Brain microvascular endothelial cell (primary cell): ENCODE results near the gene DAGLA.

Experiments used
- DNase-seq: peaks from one replicate; pipeline ENCODE4 v3.0.0-alpha.2; 2020
- H3K27ac ChIP-seq: fragments of 250-450 bp; sonication (Bioruptor Pico); 2 replicates; pipeline ENCODE4 v1.5.1; 2020; ENCODE audit warnings: mild to moderate bottlenecking, moderate library complexity
- H3K27me3 ChIP-seq: fragments of 250-450 bp; sonication (Bioruptor Pico); replicated peaks from 2 replicates; pipeline ENCODE4 v1.5.1; 2020; ENCODE audit warnings: mild to moderate bottlenecking
- H3K36me3 ChIP-seq: fragments of 250-450 bp; sonication (Bioruptor Pico); replicated peaks from 2 replicates; pipeline ENCODE4 v1.5.1; 2020; ENCODE audit warnings: mild to moderate bottlenecking
- H3K4me3 ChIP-seq: 2 replicates; pipeline ENCODE4 v1.5.1; 2011; ENCODE audit warnings: low read depth, mild to moderate bottlenecking, control low read depth, low read length, moderate library complexity
- CTCF ChIP-seq: IDR thresholded peaks from 2 replicates; pipeline ENCODE4 v1.5.1; 2011; ENCODE audit warnings: low read depth, mild to moderate bottlenecking, moderate library complexity, low read length, control low read depth, inconsistent platforms; ENCODE audit errors: missing control alignments
- in situ Hi-C: cut with HindIII; loops from 2 replicates; pipeline ENCODE4 v1.10.0; 2017; ENCODE audit warnings: low sequenced_read_pairs, low pct_ligation_motif_present

DAGLA gene

GRCh38 chr11:61783717-61784505, 103.7 kb downstream of the DAGLA start:
- H3K27me3 ChIP-seq, result no peaks in the 10 kb centered on the region
- no peak overlapping the region for H3K4me3 ChIP-seq
- peak; percentile 70 for DNase-seq
- in situ Hi-C loops, result no loop called here
- H3K36me3 ChIP-seq, result peaks cover 81% of the 10 kb centered on the region
- peak overlapping the region; percentile 47 for H3K27ac ChIP-seq
- TF ChIP-seq CTCF, result no peak

- H3K4me3 ChIP-seq, result no peak overlapping the region
- no peak for TF ChIP-seq CTCF
- H3K27me3 ChIP-seq, result no peaks in the 10 kb centered on the region
- peaks cover 84% of the 10 kb centered on the region for H3K36me3 ChIP-seq
- DNase-seq, result no peak
- H3K27ac ChIP-seq, result no peak overlapping the region
- in situ Hi-C loops, result no loop called here
These were observed 104.3 kb downstream of the DAGLA start for GRCh38 chr11:61784506-61784805.

DNA sequence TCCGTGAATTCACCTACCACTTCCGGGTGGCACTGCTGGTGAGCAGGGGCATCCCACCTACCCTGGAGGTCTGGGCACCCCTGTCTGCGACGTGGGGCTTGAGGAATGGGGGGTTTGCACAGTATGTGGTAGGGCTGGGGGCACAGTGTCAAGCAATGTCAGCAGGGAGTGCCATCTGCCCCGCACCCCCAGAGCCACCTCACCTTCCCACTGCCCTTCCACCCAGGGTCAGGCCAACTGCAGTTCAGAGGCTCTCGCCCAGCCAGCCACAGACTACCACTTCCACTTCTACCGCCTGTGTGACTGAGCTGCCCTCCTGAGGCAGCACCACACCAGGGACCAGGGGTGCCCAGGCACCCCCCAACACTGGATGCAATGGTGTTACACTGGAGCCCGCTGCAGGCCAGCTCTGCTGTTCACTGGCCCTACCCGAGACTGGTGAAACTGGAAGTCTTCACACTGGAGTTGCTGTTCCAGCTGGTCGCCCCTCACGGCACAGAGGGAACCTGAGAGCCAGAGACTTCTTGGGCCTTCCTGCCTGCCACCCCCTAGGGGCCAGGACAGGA, 105.7 kb downstream of the DAGLA start:
- Histone ChIP-seq H3K27ac (no peak overlapping the region), H3K4me3 (no peak overlapping the region), H3K36me3 (peaks cover 82% of the 10 kb centered on the region), H3K27me3 (no peaks in the 10 kb centered on the region)
- in situ Hi-C loops, result no loop called here
- no peak for TF ChIP-seq CTCF
- no peak for DNase-seq

DNA sequence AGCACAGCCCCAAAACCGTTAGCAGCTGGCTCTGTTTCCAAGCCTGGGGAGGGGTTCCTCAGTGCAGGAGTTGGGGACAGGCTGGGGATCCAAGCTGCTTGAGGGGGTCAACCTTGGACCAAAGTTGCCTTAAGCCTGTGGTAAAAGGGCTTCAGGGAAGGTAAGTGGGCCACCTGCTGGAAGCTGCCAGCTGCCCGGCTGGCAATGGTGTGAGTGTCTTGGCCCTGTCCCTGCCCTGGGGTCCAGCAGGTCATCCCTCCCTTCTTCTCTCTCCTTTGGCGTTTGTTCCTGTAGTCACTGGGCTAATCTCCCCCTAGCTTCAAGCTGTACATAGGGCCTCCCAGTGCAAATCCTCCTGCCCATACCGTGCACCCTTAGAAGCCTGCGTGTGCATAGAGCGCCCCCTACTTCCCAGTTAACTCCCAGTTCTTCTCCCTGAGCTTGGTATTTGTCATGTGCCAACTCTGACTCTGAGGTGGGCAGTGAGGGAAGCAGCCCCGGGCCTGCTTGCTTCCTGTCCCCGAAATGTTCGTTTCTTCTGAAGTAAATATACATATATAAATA, 107.8 kb downstream of the DAGLA start:
- peak; percentile 84 for TF ChIP-seq CTCF
- in situ Hi-C loops, result no loop called here
- no peaks in the 10 kb centered on the region for H3K27me3 ChIP-seq
- H3K4me3 ChIP-seq, result no peak overlapping the region
- H3K27ac ChIP-seq, result no peak overlapping the region
- DNase-seq, result peak; percentile 59
- peaks cover 65% of the 10 kb centered on the region for H3K36me3 ChIP-seq

GRCh38 chr11:61791737-61792309, 111.6 kb downstream of the DAGLA start:
- Histone ChIP-seq H3K27me3 (no peaks in the 10 kb centered on the region), H3K4me3 (peak overlapping the region; percentile 86), H3K36me3 (peaks cover 32% of the 10 kb centered on the region), H3K27ac (peak overlapping the region; percentile 100)
- in situ Hi-C loops, result no loop called here
- peak; percentile 4 for TF ChIP-seq CTCF
- DNase-seq, result peak; percentile 96
